Measurements from ENCODE around the gene KIT. TPM values are rescaled to one million over a fixed set of nuclear protein-coding genes. Genes with fewer than 3 reads are reported as not detected.

KIT gene
- total RNA-seq, 2 experiments from 2014 or later, result 0.10 TPM; not detected in 1

- Mint-ChIP-seq H3K4me1 (ENCODE audit: low read depth) (peaks cover 8% of the 10 kb centered on the region), H3K36me3 (no peaks in the 10 kb centered on the region), H3K27me3 (peaks cover 44% of the 10 kb centered on the region), H3K27ac (no peak overlapping the region), H3K4me3 (no peak overlapping the region), H3K9me3 (no peaks in the 10 kb centered on the region)
- POLR2A ChIA-PET, result no interaction called here
- DNase-seq, result no peak
- intact Hi-C loops (cut with micrococcal nuclease), result no loop called here
- CTCF ChIA-PET, result interaction anchor here (0.5 kb wide), 1 partner anchor 187 kb away, joined by 3 read pairs; no protein-coding TSS in a partner anchor
Observed at GRCh38 chr4:54662901-54663585, 5.3 kb downstream of the KIT start.

GRCh38 chr4:54664400-54664799 lies 6.6 kb downstream of the KIT start:
- intact Hi-C loops (cut with micrococcal nuclease), result no loop called here
- peaks cover 38% of the 10 kb centered on the region for H3K27me3 Mint-ChIP-seq
- H3K36me3 Mint-ChIP-seq, result no peaks in the 10 kb centered on the region
- ChIA-PET CTCF (interaction anchor here (0.9 kb wide), 1 partner anchor 19 kb away, joined by 3 read pairs; no protein-coding TSS in a partner anchor), POLR2A (no interaction called here)
- H3K9me3 Mint-ChIP-seq, result no peaks in the 10 kb centered on the region
- H3K4me3 Mint-ChIP-seq, result no peak overlapping the region
- H3K4me1 Mint-ChIP-seq (ENCODE audit: low read depth), result peaks cover 4% of the 10 kb centered on the region
- H3K27ac Mint-ChIP-seq, result no peak overlapping the region
- no peak for DNase-seq

- no peak for DNase-seq
- H3K36me3 Mint-ChIP-seq, result no peaks in the 10 kb centered on the region
- peaks cover 12% of the 10 kb centered on the region for H3K27me3 Mint-ChIP-seq
- H3K4me1 Mint-ChIP-seq (ENCODE audit: low read depth), result no peaks in the 10 kb centered on the region
- no peaks in the 10 kb centered on the region for H3K9me3 Mint-ChIP-seq
- no peak overlapping the region for H3K4me3 Mint-ChIP-seq
- ChIA-PET POLR2A (no interaction called here), CTCF (no interaction called here)
- intact Hi-C loops (cut with micrococcal nuclease), result no loop called here
- H3K27ac Mint-ChIP-seq, result no peak overlapping the region
Observed at GRCh38 chr4:54668014-54668611, 10.4 kb downstream of the KIT start.

GRCh38 chr4:54669831-54670230 lies 12.1 kb downstream of the KIT start:
- intact Hi-C loops (cut with micrococcal nuclease), result no loop called here
- POLR2A ChIA-PET, result no interaction called here
- H3K27me3 Mint-ChIP-seq, result peaks cover 11% of the 10 kb centered on the region
- no peak overlapping the region for H3K4me3 Mint-ChIP-seq
- no peak overlapping the region for H3K27ac Mint-ChIP-seq
- H3K36me3 Mint-ChIP-seq, result no peaks in the 10 kb centered on the region
- H3K4me1 Mint-ChIP-seq (ENCODE audit: low read depth), result no peaks in the 10 kb centered on the region
- H3K9me3 Mint-ChIP-seq, result no peaks in the 10 kb centered on the region
- no peak for DNase-seq
- CTCF ChIA-PET, result no interaction called here

GRCh38 chr4:54675721-54676461 lies 18.1 kb downstream of the KIT start:
- no peak for DNase-seq
- H3K27ac Mint-ChIP-seq, result no peak overlapping the region
- no peaks in the 10 kb centered on the region for H3K4me1 Mint-ChIP-seq (ENCODE audit: low read depth)
- POLR2A ChIA-PET, result no interaction called here
- no peak overlapping the region for H3K4me3 Mint-ChIP-seq
- no peaks in the 10 kb centered on the region for H3K36me3 Mint-ChIP-seq
- intact Hi-C loops (cut with micrococcal nuclease), result no loop called here
- CTCF ChIA-PET, result no interaction called here
- peaks cover 2% of the 10 kb centered on the region for H3K27me3 Mint-ChIP-seq
- no peaks in the 10 kb centered on the region for H3K9me3 Mint-ChIP-seq

- no peak for DNase-seq
- H3K27me3 Mint-ChIP-seq, result peaks cover 2% of the 10 kb centered on the region
- no peaks in the 10 kb centered on the region for H3K9me3 Mint-ChIP-seq
- H3K27ac Mint-ChIP-seq, result no peak overlapping the region
- POLR2A ChIA-PET, result no interaction called here
- intact Hi-C loops (cut with micrococcal nuclease), result no loop called here
- H3K36me3 Mint-ChIP-seq, result no peaks in the 10 kb centered on the region
- no peaks in the 10 kb centered on the region for H3K4me1 Mint-ChIP-seq (ENCODE audit: low read depth)
- no peak overlapping the region for H3K4me3 Mint-ChIP-seq
- CTCF ChIA-PET, result no interaction called here
Observed at GRCh38 chr4:54676658-54677057, 18.9 kb downstream of the KIT start.

GRCh38 chr4:54677416-54677815 lies 19.7 kb downstream of the KIT start:
- Mint-ChIP-seq H3K4me1 (ENCODE audit: low read depth) (no peaks in the 10 kb centered on the region), H3K27ac (no peak overlapping the region), H3K27me3 (peaks cover 2% of the 10 kb centered on the region), H3K4me3 (no peak overlapping the region), H3K9me3 (no peaks in the 10 kb centered on the region), H3K36me3 (no peaks in the 10 kb centered on the region)
- no peak for DNase-seq
- intact Hi-C loops (cut with micrococcal nuclease), result no loop called here
- POLR2A ChIA-PET, result no interaction called here
- CTCF ChIA-PET, result no interaction called here

- H3K4me1 Mint-ChIP-seq (ENCODE audit: low read depth), result no peaks in the 10 kb centered on the region
- H3K4me3 Mint-ChIP-seq, result no peak overlapping the region
- intact Hi-C loops (cut with micrococcal nuclease), result no loop called here
- ChIA-PET CTCF (no interaction called here), POLR2A (no interaction called here)
- no peak overlapping the region for H3K27ac Mint-ChIP-seq
- H3K36me3 Mint-ChIP-seq, result no peaks in the 10 kb centered on the region
- peaks cover 2% of the 10 kb centered on the region for H3K27me3 Mint-ChIP-seq
- no peak for DNase-seq
- H3K9me3 Mint-ChIP-seq, result no peaks in the 10 kb centered on the region
Observed at GRCh38 chr4:54677853-54678650, 20.3 kb downstream of the KIT start.

- H3K36me3 Mint-ChIP-seq, result no peaks in the 10 kb centered on the region
- CTCF ChIA-PET, result interaction anchor here (1.0 kb wide), 1 partner anchor 217 kb away, joined by 4 read pairs; no protein-coding TSS in a partner anchor
- no peak for DNase-seq
- intact Hi-C loops (cut with micrococcal nuclease), result no loop called here
- H3K27ac Mint-ChIP-seq, result no peak overlapping the region
- no peaks in the 10 kb centered on the region for H3K9me3 Mint-ChIP-seq
- H3K27me3 Mint-ChIP-seq, result peaks cover 2% of the 10 kb centered on the region
- H3K4me1 Mint-ChIP-seq (ENCODE audit: low read depth), result peaks cover 4% of the 10 kb centered on the region
- POLR2A ChIA-PET, result no interaction called here
- H3K4me3 Mint-ChIP-seq, result no peak overlapping the region
Observed at GRCh38 chr4:54678826-54679225, 21.1 kb downstream of the KIT start.

GRCh38 chr4:54679813-54680212 lies 22.1 kb downstream of the KIT start:
- H3K36me3 Mint-ChIP-seq, result no peaks in the 10 kb centered on the region
- ChIA-PET POLR2A (no interaction called here), CTCF (interaction anchor here (1.0 kb wide), 1 partner anchor 216 kb away, joined by 4 read pairs; no protein-coding TSS in a partner anchor)
- no peak overlapping the region for H3K4me3 Mint-ChIP-seq
- no peak overlapping the region for H3K27ac Mint-ChIP-seq
- intact Hi-C loops (cut with micrococcal nuclease), result loop anchor here (5.0 kb wide), 1 partner anchor 642 kb away; no protein-coding TSS in a partner anchor
- peaks cover 2% of the 10 kb centered on the region for H3K27me3 Mint-ChIP-seq
- no peaks in the 10 kb centered on the region for H3K9me3 Mint-ChIP-seq
- no peak for DNase-seq
- H3K4me1 Mint-ChIP-seq (ENCODE audit: low read depth), result peaks cover 12% of the 10 kb centered on the region

- Mint-ChIP-seq H3K9me3 (no peaks in the 10 kb centered on the region), H3K4me3 (no peak overlapping the region), H3K27ac (no peak overlapping the region), H3K27me3 (no peaks in the 10 kb centered on the region), H3K36me3 (no peaks in the 10 kb centered on the region), H3K4me1 (ENCODE audit: low read depth) (peaks cover 15% of the 10 kb centered on the region)
- DNase-seq, result peak; percentile 70
- POLR2A ChIA-PET, result no interaction called here
- CTCF ChIA-PET, result interaction anchor here (0.6 to 1.1 kb wide), 7 partner anchors 9 to 638 kb away, joined by 3 to 4 read pairs (median 3); no protein-coding TSS in a partner anchor
- intact Hi-C loops (cut with micrococcal nuclease), result loop anchor here (1.0 to 5.0 kb wide), 2 partner anchors 278 to 639 kb away; no protein-coding TSS in a partner anchor
Observed at GRCh38 chr4:54683616-54684346, 26.0 kb downstream of the KIT start.
